HG02571 (cell line): ENCODE data around the gene MAP3K20.
"Not testable (repeated sequence)": the region's sequence is repeated elsewhere in the genome, so short reads cannot be mapped to it uniquely, and the experiment has no call there.

Source experiments
- ATAC-seq: cut with Tn5 transposase; IDR thresholded peaks from one replicate; pipeline ENCODE4 v1.9.1; 2021; ENCODE audit warnings: mild to moderate bottlenecking, moderate library complexity; ENCODE audit not compliant: unreplicated experiment

Gene MAP3K20

GRCh38 chr2:173153301-173153885, 77.7 kb downstream of the MAP3K20 start:
- no peak for ATAC-seq

DNA sequence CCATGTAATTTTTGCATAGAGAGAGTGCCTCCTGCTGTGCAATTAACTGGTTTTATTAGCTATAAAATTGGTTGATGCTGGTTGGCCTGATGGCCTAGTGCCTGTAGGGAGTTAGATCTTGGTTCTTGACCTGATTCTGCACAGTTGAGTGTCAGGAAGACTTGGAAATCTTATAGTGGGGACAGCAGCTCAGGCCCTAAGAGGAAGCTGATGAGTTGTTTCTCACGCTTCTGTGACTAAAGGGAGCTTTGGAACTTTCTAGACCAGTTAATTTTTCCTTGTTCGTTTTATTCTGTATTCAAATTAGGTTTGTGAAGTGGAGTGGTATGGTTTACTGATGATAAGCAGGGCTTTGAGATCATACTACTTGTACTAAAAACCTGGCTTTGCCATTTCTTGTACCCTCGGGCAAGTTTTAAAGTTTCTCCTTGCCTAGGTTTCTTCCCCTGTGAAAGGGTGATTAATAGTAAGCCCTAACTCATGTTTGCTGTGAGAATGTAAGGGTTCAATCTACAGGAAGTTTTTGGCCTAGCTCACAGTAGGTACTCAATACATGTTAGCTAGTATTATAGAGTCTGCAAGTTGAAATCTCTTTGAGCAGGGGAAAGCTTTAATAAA, 82.1 kb downstream of the MAP3K20 start:
- no peak for ATAC-seq

- no peak for ATAC-seq
Measured at GRCh38 chr2:173159791-173160463, 84.3 kb downstream of the MAP3K20 start.

- ATAC-seq = no peak
Measured at GRCh38 chr2:173160618-173161017, 85.0 kb downstream of the MAP3K20 start.

DNA sequence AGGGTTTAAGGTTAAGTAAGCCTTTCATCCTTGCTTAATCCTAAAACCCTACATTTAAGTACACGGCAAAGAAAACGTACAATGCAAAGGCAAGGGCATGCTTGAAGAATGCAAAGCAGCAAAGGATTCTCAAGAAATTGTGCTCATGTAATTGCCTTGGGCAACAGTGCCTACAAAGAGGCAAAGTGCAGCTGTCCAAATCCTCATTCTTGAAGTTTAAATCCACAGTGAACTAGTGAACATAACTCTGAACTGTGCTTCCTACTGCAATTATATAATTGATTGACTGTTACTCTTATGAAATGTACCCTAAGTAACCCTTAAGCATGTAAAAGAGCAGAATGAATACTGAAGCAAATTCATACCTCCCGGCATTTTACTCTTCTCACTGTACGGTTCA, 85.4 kb downstream of the MAP3K20 start:
- no peak for ATAC-seq

GRCh38 chr2:173161507-173161906, 85.9 kb downstream of the MAP3K20 start:
- ATAC-seq = no peak

DNA sequence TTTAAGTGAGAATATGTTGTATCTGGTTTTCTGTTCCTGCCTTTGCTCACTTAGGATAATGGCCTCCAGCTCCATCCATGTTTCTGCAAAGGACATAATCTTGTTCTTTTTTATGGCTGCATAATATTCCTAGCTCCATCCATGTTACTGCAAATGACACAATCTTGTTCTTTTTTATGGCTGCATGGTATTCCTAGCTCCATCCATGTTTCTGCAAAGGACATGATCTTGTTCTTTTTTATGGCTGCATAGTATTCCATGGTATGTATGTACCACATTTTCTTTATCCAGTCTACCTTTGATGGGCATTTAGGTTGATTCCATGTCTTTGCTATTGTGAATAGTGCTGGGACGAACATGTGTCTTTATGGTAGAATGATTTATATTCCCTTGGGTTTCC, 87.7 kb downstream of the MAP3K20 start:
- ATAC-seq = not testable (repeated sequence)

GRCh38 chr2:173164396-173164795, 88.8 kb downstream of the MAP3K20 start:
- no peak for ATAC-seq

GRCh38 chr2:173165443-173166238, 90.0 kb downstream of the MAP3K20 start:
- ATAC-seq = no peak

- no peak for ATAC-seq
Measured at GRCh38 chr2:173171321-173171720, 95.7 kb downstream of the MAP3K20 start.

DNA sequence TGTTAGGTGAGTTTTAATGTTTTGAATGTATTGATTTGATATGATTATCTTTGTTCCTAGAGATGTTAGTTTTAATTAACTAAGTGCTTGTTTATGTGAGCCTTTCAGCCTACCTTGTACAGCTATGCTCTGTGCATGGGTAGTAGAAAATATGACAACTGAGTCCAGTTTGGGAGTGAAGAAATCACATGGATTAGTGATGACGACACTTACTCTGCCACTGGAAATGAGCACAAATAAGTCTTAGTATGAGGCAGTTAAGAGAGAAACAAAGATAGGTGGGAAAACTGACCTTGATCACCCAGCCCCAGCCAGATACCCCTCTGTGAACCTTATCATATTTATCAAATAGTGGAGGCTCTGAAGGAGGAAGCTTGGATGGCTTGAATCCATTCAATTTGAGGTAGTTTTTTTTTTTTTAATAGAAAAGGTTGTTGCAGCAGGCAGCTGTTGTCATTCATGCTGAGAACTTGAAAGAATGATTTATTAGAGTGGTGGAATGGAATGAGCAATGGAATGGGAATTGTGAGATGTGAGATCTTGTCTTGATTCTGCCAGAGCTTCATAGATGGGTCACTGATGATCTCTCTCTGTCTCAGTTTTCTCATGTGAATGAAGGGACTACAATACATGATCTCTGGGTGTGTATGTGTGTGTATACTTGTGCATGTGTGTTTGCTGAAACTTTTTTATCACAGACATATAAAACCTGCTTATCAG, 96.4 kb downstream of the MAP3K20 start:
- ATAC-seq = no peak

GRCh38 chr2:173174339-173174738, 98.7 kb downstream of the MAP3K20 start:
- ATAC-seq = not testable (repeated sequence)

DNA sequence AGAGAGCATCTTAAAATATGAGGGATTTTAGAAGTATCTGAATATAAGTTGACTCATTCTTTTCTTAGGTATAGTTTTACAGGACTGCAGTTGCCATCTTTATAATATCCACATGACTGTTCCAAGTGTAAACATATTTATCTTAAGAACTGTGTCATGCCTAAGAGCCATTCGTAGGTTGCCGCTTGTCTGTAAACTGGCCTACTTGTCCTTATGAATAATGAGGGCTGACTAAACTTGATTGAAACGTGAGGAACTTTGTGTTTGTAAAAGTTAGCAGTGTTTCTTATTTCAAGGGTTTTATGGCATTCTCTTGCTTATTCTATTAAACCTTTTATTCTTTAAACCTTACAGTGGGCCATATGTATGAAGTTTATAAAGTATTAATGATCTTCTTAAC, 99.6 kb downstream of the MAP3K20 start:
- no peak for ATAC-seq

DNA sequence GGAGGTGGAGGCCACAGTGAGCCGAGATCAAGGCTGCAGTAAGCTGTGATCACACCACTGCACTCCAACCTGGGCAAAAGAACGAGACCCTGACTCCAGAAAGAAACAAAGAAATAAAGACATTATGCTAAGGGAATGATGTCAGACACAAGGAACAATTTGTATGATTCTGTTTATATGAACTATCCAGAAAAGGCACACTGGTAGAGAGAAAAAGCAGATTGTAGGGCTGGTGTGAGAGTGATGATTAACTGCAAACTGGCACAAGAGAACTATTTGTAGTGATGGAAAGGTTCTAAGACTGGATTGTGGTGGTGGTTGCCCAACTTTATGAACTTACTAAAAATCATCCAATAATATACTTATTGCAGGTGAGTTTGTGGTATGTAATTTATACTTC, 106.3 kb downstream of the MAP3K20 start:
- ATAC-seq = no peak

- no peak for ATAC-seq
Measured at GRCh38 chr2:173184031-173185004, 108.7 kb downstream of the MAP3K20 start.

DNA sequence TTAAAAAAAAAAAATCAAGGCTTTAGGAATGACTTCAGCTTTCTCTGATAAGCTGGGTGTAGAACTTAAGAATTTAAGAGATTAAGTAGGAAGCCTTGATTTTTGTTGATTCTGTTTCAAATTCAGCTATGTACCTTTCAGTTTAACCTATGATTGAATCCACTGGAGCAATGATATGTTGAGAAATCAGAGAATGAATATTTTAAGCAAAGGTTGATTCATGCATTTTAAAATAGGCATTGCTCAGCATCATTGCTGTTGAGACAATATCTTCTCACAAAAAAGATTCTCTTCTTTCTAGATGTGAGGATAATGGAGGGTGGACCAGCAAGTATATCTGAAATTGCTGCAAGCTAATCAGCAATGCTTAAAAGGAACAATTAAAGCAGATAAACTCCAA, 109.8 kb downstream of the MAP3K20 start:
- ATAC-seq = no peak

GRCh38 chr2:173187941-173188788, 112.5 kb downstream of the MAP3K20 start:
- no peak for ATAC-seq

- ATAC-seq = no peak
Measured at GRCh38 chr2:173191601-173192000, 116.0 kb downstream of the MAP3K20 start.

GRCh38 chr2:173192071-173192470, 116.4 kb downstream of the MAP3K20 start:
- no peak for ATAC-seq
